Kidney epithelial cell (primary cell): ENCODE results near the gene PAK1. TPM values are rescaled to one million over a fixed set of nuclear protein-coding genes. Genes with fewer than 3 reads are reported as not detected.

ENCODE experiments used
- DNase-seq: peaks from one replicate; pipeline ENCODE4 v3.0.0-alpha.2; 2010; ENCODE audit warnings: low read depth
- H3K27me3 ChIP-seq: 2 replicates; pipeline ENCODE4 v1.6.0; 2011; ENCODE audit warnings: low read length; ENCODE audit not compliant: control insufficient read depth, insufficient read depth
- H3K36me3 ChIP-seq: 2 replicates; pipeline ENCODE4 v1.5.1; 2011; ENCODE audit warnings: low read length; ENCODE audit not compliant: control insufficient read depth, insufficient read depth
- H3K4me3 ChIP-seq: 2 replicates; pipeline ENCODE4 v1.5.1; 2011; ENCODE audit warnings: low read depth, mild to moderate bottlenecking, control low read depth, low read length
- CTCF ChIP-seq: IDR thresholded peaks from 2 replicates; pipeline ENCODE4 v1.5.1; 2011; ENCODE audit warnings: mild to moderate bottlenecking, moderate library complexity, low read length, control low read depth, inconsistent platforms; ENCODE audit not compliant: insufficient read depth, poor library complexity, severe bottlenecking
- total RNA-seq: library from RNA; depleted of rRNA; stranded (reverse); fragments of >200 nt; gene quantifications from 2 replicates; pipeline ENCODE4 v1.2.3, GENCODE V29; 2015

PAK1 gene
- total RNA-seq, 1 donor from 2014 or later: 35.3 TPM

- no peak for TF ChIP-seq CTCF
- DNase-seq: no peak
These were observed 73.0 kb downstream of the PAK1 start for GRCh38 chr11:77400775-77401449.

GRCh38 chr11:77400271-77400670 is 73.6 kb downstream of the PAK1 start:
- Histone ChIP-seq H3K36me3 (no peaks in the 10 kb centered on the region), H3K4me3 (no peak overlapping the region), H3K27me3 (no peaks in the 10 kb centered on the region)
- TF ChIP-seq CTCF: no peak
- DNase-seq: no peak

More at GRCh38 chr11:77400775-77401449, 73.0 kb downstream of the PAK1 start:
- Histone ChIP-seq H3K36me3 (no peaks in the 10 kb centered on the region), H3K4me3 (no peak overlapping the region), H3K27me3 (no peaks in the 10 kb centered on the region)

GRCh38 chr11:77397631-77398030 is 76.3 kb downstream of the PAK1 start:
- Histone ChIP-seq H3K4me3 (no peak overlapping the region), H3K36me3 (no peaks in the 10 kb centered on the region), H3K27me3 (no peaks in the 10 kb centered on the region)
- no peak for DNase-seq
- no peak for TF ChIP-seq CTCF

- no peak for TF ChIP-seq CTCF
- Histone ChIP-seq H3K36me3 (no peaks in the 10 kb centered on the region), H3K4me3 (no peak overlapping the region), H3K27me3 (no peaks in the 10 kb centered on the region)
- DNase-seq: no peak
These were observed 77.0 kb downstream of the PAK1 start for GRCh38 chr11:77396911-77397310.

- no peak for TF ChIP-seq CTCF
- no peak for DNase-seq
- H3K36me3 ChIP-seq: no peaks in the 10 kb centered on the region
- no peaks in the 10 kb centered on the region for H3K27me3 ChIP-seq
- H3K4me3 ChIP-seq: no peak overlapping the region
These were observed 77.6 kb downstream of the PAK1 start for GRCh38 chr11:77396305-77396704.
